CD4-positive, alpha-beta T cell treated with Interleukin-12 subunit alpha and Interleukin-12 subunit beta, for 1 hour (primary cell): ENCODE data around the gene CNPPD1.
A peak's percentile ranks its signal among the peaks of the same experiment; 100 is the strongest.

Experiments used
- DNase-seq: peaks from one replicate; pipeline ENCODE4 v3.0.0-alpha.2; 2020

CNPPD1 gene

GRCh38 chr2:219158025-219158424, 18.7 kb downstream of the CNPPD1 start:
- no peak for DNase-seq

DNA sequence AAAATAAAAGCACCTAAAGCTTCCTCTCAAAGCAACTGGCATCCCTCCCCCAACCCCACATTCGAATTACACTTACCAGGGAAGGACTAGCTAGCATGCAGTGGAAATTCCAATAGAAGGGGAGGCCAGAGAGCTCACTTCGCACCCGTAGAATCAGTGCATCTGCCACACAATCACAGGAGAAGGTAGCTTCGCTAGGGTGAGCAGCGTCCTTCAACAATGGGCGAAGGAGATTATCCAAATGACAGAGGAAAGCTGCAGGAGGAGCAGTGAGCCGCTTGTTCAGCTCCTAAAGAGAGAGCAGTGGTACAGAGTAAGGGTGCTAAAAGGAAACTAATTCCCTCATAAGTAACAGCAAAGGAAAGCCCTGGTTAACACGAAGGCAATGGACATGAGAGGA, 19.3 kb downstream of the CNPPD1 start:
- no peak for DNase-seq

GRCh38 chr2:219155054-219155644, 21.6 kb downstream of the CNPPD1 start:
- peak; percentile 73 for DNase-seq

DNA sequence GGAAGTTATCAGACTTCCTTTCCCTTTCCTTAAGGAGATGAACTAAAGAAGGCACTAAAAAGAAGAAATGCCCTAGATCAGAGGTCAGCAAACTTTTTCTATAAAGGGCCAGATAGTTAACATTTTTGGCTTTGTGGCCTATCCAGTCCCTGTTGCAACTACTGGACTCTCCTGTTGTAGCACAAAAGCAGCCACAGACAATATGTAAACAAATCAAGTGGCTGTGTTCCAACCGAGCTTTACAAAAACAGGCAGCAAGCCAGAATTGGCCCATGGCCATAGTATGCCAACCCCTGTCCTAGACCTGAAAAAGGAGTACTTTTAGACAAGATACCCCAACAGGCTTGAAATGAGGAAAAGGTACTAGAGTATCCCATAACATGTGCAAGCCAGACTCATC, 27.1 kb downstream of the CNPPD1 start:
- DNase-seq: no peak

GRCh38 chr2:219142329-219142728, 34.4 kb downstream of the CNPPD1 start:
- DNase-seq: no peak

DNA sequence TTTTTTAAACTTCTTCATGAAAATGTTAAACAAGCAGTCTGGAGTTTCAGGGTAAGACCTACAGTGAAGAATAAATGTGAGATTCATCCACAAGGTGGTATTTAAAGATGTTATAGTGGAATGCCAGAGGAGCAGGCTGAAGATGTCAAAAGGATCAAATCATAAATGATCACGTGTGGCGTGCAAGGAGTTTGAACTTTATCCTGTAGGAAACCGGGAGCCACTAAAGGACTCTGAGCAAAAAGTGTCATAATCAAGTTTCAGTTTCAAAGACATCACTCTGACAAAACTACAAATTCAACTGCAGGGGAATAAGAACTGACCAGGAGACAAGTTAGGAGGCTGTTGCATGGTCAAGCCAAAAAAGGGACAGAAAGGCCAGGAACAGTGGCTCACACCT, 36.0 kb downstream of the CNPPD1 start:
- DNase-seq: no peak

GRCh38 chr2:219133976-219134375, 42.7 kb downstream of the CNPPD1 start:
- no peak for DNase-seq

GRCh38 chr2:219131744-219132143, 45.0 kb downstream of the CNPPD1 start:
- no peak for DNase-seq

- no peak for DNase-seq
Observed at GRCh38 chr2:219131327-219131726, 45.4 kb downstream of the CNPPD1 start.

DNA sequence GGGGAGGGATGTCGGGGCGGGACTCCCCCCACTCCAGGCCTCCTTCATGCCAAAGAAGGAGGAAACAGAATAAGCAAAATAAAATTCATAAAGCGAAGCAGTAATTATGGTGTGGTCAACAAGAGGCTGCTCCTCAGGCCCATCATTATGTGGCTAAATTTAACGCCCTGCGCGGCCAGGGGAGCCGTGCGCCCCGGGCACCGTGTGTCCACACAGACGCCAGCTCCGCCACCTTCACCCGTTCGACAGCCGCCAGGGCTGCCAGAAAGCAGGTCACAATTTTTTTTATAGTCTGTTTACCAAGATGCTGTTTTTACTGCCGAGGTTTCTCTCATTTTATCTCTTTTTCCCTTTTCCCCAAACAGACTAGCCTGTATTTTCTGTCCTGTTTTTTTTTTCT, 47.1 kb downstream of the CNPPD1 start:
- DNase-seq: no peak

GRCh38 chr2:219128396-219128795, 48.3 kb downstream of the CNPPD1 start:
- no peak for DNase-seq

DNA sequence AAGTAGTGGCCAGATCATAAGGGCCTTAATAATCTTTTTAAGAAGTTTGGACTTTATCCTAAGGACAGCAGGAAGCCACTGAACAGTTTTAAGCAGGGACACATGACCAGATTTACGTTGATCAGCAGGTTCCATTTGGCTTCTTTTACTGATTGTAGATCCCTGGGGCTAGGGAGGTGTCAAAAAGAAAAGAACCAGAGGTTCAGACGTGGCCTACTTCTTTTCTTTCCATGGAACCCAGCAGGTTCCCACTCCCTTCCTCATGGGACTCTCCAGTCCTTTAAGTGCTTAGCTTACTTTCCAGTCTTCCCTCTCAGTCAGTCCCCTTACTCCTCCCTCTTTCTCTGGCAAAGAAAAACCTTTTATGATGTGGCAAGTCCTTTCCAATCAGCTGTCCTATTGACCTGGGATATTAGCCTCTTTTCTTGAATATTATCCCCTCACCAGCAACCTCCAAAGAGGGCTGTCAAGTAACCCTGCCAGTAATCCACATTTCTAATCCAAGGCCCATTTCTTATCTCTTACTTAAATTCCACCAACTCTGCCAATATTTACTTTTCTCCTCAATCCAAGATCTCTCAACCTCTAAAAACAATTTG, 49.6 kb downstream of the CNPPD1 start:
- no peak for DNase-seq

DNA sequence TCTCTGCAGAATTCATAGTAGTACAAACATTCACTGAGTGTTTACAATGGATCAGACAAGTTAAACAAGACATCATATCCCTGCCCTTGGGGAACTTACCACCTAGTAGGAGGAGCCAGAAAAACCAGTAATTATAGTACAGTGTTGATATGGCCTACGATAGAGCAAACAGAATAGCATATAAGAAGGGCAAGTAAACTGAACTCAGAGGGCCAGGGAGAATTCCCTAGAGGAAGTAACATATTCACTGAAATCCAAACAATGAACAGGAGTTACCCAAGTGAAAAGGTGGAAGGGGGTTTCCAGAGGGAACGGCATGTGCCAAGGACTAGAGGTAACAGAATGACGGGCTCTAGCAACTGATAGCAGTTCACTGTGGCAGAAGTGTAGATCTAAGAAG, 50.2 kb downstream of the CNPPD1 start:
- DNase-seq: no peak

GRCh38 chr2:219125886-219126270, 50.8 kb downstream of the CNPPD1 start:
- no peak for DNase-seq

DNA sequence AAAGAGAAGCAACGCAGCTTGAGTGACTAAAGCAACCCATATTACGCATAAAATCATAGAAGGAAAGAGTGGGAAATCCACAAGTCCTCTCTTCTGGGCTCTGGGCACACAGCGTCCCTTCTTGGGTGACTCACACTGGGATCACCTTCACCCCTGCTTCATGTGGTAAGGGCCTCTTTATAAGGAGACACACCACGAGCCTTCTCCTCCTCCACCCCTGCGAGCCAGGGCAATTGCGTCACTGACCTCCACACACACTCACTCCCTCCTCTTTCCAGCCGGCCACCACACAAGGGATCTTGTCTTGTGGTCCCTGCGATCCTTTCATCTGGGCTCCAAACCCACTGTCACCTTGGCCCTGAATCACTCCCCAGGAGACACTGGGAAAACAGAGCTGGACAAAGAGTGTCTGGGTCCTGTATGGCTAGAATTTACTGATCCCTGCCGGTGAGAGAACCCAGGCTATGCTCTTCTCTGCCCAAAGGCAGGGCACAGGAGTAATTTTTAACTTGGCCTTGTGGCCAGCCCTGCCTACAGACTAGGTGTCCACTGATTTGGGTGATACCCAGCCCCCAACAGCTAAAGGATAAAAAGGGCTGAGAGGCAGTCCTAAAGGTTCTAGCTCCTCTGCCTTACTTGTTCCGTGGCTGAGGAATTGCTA, 51.4 kb downstream of the CNPPD1 start:
- no peak for DNase-seq

DNA sequence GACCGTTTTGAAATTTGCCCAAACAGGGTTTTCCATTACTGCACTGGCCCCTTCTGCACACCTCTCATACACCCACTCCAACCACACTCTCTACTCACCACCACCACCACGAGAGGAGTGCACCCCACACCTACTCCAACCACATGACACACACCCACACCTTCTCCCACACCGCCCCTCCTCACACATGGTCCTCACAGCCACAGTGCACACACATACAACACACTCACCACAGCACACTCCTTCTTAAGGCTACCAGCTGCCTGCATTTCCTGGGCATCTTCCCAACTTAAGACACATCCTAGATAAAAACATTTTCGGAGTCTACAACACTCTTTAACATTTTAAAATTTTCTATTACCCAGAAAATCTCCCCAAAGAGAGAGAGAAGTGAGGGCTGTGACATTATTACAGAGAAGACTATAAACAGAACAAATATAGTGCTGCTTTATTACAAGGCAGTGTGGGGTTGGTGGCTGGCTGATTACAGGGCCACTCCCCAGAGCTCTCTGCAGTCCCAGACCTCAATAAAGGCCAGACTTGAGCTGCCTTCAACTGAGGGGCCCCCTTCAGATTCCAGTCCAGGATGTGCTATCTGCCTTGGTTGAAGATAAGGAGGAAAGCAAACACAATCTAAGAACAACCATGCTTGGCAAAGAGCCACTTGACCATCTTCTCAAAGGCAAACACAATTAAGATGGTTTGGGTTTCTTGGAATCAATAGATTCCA, 52.2 kb downstream of the CNPPD1 start:
- peak; percentile 27 for DNase-seq

DNA sequence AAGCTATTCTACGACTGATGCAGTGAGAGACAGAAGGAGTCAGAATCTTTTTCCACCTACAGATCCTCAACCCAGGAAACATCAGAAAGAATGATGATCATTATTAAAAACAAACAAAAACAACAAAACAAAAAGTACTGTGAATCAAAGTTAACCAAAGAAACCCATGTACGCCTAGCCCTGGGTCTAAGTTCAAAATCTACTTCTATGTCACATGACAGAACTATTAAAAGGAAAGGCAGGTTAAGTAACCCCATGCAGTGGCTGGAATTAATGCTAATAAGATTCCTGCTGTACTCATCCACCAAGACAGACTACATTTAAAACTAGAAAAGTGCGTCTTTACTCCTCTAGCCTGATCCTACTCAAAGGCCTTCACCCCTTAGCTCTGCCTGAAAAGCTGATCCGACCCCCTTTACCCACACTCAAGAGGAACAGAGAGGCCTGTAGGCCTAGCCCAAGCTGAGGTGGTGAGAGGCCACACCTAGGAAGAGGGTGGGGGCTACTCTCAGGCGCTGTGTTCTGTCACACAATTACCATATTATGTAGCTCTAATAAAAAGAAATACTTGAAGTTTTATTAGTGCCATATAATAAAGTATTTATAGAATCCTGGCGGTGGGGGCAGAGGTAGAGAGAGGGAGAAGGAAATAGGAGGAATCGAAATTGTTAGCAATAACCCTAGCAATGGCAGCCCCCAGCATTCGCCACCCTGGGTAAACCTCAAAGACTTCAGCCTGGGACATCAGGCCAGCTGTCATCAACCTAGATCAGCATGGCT, 53.2 kb downstream of the CNPPD1 start:
- no peak for DNase-seq

DNA sequence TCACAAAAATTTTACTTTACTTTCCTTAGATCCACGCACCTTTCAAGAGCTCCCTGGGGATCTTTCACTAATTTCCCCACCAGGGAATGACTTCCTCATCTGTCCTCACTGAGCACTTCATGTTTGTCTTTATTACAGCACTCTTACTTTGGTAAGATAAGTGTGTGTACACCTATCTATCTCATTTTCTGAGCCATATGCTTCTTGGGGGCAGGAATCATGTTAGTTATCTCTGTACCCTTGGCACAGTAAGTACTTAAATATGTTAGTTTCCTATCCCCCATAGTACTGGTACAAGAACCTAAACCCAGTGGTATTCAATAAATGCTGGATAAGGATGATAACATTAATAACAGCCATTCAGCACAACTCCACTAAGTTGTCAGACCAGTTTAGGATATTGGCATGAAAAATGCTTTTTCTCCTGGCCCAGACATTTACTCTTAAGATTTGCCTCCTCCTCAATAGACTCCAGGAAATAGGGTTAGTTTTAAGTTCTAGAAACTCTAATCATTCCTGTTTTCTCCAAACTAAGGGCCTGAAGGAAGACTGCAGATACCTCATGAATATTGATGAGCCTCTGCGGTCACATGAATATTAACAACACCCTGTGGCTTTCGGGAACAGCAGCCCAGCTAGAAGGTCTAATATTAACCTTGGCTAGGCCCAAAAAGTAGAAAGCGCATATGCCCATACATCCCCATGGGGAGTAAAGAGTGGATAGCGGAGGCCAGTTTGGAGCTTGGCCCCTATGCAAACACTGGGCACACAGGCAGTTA, 54.3 kb downstream of the CNPPD1 start:
- no peak for DNase-seq
